Left ventricle myocardium inferior (tissue), 1 donor: ENCODE data around the gene CDK13. TPM values are rescaled to one million over a fixed set of nuclear protein-coding genes. Genes with fewer than 3 reads are reported as not detected.

Experiments used
- DNase-seq: peaks from one replicate; pipeline ENCODE4 v3.0.0-alpha.2; 2020
- H3K27ac ChIP-seq: fragments of 200-600 bp; replicated peaks from 2 replicates; pipeline ENCODE4 v1.8.0; 2021
- H3K27me3 ChIP-seq: fragments of 200-600 bp; 2 replicates; pipeline ENCODE4 v1.8.0; 2021; ENCODE audit warnings: low read depth
- H3K36me3 ChIP-seq: fragments of 200-600 bp; 2 replicates; pipeline ENCODE4 v1.8.0; 2021
- H3K4me1 ChIP-seq: fragments of 200-600 bp; 2 replicates; pipeline ENCODE4 v1.8.0; 2021
- H3K4me3 ChIP-seq: fragments of 200-600 bp; 2 replicates; pipeline ENCODE4 v1.8.0; 2021; ENCODE audit warnings: mild to moderate bottlenecking, moderate library complexity
- H3K9me3 ChIP-seq: fragments of 200-600 bp; replicated peaks from 2 replicates; pipeline ENCODE4 v1.8.0; 2021
- intact Hi-C: fragments of 100-400 bp; cut with micrococcal nuclease; formaldehyde crosslinking; loops from one replicate; pipeline ENCODE4 v1.11.0; 2022
- total RNA-seq: library from RNA; stranded (reverse); fragmentation: NEBNext Ultra II Directional; extraction: Animal tissue kit (Norgen Biotek cat#: 25700); gene quantifications from one replicate; pipeline ENCODE4 v1.2.1, GENCODE V29; 2021
- TF ChIP-seq, protein P1 (sequence below): fragments of 200-600 bp; IDR thresholded peaks from 2 replicates; pipeline ENCODE4 v1.8.0; 2021; ENCODE audit warnings: antibody characterized with exemption, mild to moderate bottlenecking, borderline replicate concordance
- donor health status: DM: no; HTN: yes; CAD: no; lungs with severe emphysema.

CDK13 gene
- total RNA-seq, 1 donor from 2014 or later = 22.7 TPM

DNA sequence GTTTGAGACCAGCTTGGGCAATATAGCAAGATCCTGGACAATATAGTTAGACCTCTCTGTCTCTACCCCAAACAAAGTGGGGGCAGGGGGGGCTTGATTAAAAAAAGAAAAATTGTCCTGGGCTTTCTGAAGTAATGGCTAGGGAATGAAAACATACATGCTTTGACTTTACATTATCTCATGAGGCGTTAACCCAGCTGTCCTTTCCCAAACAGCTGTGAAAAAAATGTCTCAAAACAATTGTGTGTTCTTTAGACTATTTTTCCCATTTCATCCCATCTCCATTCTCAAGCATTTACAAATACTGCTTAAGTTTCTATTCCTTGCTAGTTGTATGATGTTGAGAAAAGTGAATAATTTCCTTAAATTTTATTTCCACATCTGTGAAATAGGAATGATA, 27.0 kb upstream of the CDK13 start:
- no peak for DNase-seq
- Histone ChIP-seq H3K4me3 (no peak overlapping the region), H3K36me3 (no peaks in the 10 kb centered on the region), H3K27me3 (no peaks in the 10 kb centered on the region), H3K4me1 (no peaks in the 10 kb centered on the region), H3K27ac (no peak overlapping the region), H3K9me3 (no peaks in the 10 kb centered on the region)
- intact Hi-C loops = no loop called here
- TF ChIP-seq, protein P1, sequence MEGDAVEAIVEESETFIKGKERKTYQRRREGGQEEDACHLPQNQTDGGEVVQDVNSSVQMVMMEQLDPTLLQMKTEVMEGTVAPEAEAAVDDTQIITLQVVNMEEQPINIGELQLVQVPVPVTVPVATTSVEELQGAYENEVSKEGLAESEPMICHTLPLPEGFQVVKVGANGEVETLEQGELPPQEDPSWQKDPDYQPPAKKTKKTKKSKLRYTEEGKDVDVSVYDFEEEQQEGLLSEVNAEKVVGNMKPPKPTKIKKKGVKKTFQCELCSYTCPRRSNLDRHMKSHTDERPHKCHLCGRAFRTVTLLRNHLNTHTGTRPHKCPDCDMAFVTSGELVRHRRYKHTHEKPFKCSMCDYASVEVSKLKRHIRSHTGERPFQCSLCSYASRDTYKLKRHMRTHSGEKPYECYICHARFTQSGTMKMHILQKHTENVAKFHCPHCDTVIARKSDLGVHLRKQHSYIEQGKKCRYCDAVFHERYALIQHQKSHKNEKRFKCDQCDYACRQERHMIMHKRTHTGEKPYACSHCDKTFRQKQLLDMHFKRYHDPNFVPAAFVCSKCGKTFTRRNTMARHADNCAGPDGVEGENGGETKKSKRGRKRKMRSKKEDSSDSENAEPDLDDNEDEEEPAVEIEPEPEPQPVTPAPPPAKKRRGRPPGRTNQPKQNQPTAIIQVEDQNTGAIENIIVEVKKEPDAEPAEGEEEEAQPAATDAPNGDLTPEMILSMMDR = no peak

DNA sequence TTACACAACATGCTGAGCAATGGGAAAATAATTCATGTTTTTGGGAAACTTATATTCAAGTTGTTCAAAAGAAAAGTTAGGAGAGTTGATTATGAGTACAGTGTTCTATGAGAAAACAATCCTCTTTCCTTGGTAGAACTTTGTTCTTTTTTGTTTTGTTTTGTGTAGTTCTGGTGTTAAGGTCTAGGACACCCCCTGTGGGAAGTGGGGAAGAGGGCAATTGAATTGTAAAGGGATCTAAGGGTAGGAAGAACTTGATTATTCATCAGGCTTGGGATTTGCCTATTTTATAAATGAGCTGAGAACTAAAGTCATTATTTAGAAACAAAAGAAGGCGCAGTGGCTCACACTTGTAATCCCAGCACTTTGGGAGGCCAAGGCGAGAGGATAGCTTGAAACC, 25.9 kb upstream of the CDK13 start:
- TF ChIP-seq, protein P1 = no peak
- H3K36me3 ChIP-seq = no peaks in the 10 kb centered on the region
- no peak for DNase-seq
- intact Hi-C loops = no loop called here
- H3K27me3 ChIP-seq = no peaks in the 10 kb centered on the region
- no peak overlapping the region for H3K27ac ChIP-seq
- H3K4me1 ChIP-seq = no peaks in the 10 kb centered on the region
- H3K9me3 ChIP-seq = no peaks in the 10 kb centered on the region
- no peak overlapping the region for H3K4me3 ChIP-seq

DNA sequence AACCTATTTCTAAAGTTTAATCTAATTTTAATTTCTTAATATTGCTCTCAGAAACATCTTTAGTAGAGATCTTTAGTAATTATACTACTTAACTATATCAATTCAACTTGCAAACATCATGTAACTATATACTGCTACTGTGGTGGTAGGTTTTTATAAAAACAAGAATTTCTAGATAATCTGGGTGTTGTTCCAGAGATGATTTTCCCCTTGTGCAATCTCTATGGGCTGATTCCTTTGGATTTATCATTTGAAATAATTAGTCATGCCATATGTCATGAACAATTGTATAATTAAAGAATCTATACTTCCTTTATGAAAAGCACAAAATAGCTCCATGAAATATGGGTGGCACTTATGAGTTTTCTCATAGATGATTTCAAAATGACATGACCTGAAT, 23.9 kb upstream of the CDK13 start:
- H3K36me3 ChIP-seq = no peaks in the 10 kb centered on the region
- no peak overlapping the region for H3K4me3 ChIP-seq
- H3K27ac ChIP-seq = no peak overlapping the region
- H3K27me3 ChIP-seq = no peaks in the 10 kb centered on the region
- H3K9me3 ChIP-seq = no peaks in the 10 kb centered on the region
- DNase-seq = no peak
- intact Hi-C loops = no loop called here
- TF ChIP-seq, protein P1 = no peak
- no peaks in the 10 kb centered on the region for H3K4me1 ChIP-seq

DNA sequence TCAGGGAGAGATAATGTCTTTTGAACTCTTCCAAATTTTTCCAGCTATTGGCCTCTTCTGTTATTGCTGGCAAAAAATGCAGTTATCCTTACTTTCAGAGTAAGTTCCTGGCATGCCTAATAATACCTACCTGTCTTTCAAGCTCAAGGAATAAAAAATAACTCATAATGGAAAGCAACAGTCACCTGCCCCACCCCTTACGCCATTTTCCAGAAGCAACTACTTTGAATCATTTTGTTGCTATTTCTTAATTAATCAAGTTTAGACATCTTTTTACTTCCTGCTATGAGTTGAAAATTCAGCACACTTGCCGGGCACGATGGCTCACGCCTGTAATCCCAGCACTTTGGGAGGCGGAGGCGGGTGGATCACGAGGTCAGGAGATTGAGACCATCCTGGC, 23.0 kb upstream of the CDK13 start:
- no peaks in the 10 kb centered on the region for H3K9me3 ChIP-seq

DNA sequence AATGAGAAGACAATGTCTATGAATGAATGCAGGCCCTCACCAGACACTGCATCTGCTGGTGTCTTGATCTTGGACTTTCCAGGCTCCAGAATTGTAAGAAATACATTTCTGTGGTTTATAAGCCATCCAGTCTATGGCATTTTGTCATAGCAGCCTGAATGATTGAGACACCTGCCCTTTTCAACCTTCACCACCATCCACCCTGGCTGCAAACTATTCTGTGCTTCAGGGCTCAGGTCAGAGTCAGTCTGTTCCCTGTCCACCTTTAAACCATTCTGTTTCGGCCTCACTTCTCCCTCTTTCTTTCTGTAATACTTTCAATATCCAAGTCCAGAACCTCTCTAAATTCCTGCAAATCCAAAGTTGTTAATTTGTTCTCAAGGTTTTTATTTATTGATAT, 15.9 kb upstream of the CDK13 start:
- no peaks in the 10 kb centered on the region for H3K4me1 ChIP-seq

More for the DNA sequence above, 23.0 kb upstream of the CDK13 start:
- intact Hi-C loops = no loop called here
- Histone ChIP-seq H3K4me3 (no peak overlapping the region), H3K36me3 (no peaks in the 10 kb centered on the region), H3K27ac (no peak overlapping the region), H3K4me1 (no peaks in the 10 kb centered on the region), H3K27me3 (no peaks in the 10 kb centered on the region)
- TF ChIP-seq, protein P1 = no peak
- no peak for DNase-seq

More for the DNA sequence above, 15.9 kb upstream of the CDK13 start:
- no peak overlapping the region for H3K4me3 ChIP-seq
- TF ChIP-seq, protein P1 = no peak
- intact Hi-C loops = no loop called here
- no peak for DNase-seq
- no peak overlapping the region for H3K27ac ChIP-seq
- no peaks in the 10 kb centered on the region for H3K27me3 ChIP-seq
- H3K9me3 ChIP-seq = no peaks in the 10 kb centered on the region
- no peaks in the 10 kb centered on the region for H3K36me3 ChIP-seq
